IPS-18c (cell line): ENCODE data around the gene HS6ST2.
A peak's percentile ranks its signal among the peaks of the same experiment; 100 is the strongest.

ENCODE experiments used
- H3K4me3 ChIP-seq: 2 replicates; pipeline ENCODE4 v1.7.0; 2013; ENCODE audit warnings: low read depth, mild to moderate bottlenecking, low read length, moderate library complexity; ENCODE audit not compliant: insufficient read depth
- H3K9me3 ChIP-seq: one replicate; pipeline ENCODE4 v1.6.1; 2013; ENCODE audit warnings: mild to moderate bottlenecking, low read length, moderate library complexity; ENCODE audit not compliant: control insufficient read depth, insufficient read depth

The HS6ST2 gene

DNA sequence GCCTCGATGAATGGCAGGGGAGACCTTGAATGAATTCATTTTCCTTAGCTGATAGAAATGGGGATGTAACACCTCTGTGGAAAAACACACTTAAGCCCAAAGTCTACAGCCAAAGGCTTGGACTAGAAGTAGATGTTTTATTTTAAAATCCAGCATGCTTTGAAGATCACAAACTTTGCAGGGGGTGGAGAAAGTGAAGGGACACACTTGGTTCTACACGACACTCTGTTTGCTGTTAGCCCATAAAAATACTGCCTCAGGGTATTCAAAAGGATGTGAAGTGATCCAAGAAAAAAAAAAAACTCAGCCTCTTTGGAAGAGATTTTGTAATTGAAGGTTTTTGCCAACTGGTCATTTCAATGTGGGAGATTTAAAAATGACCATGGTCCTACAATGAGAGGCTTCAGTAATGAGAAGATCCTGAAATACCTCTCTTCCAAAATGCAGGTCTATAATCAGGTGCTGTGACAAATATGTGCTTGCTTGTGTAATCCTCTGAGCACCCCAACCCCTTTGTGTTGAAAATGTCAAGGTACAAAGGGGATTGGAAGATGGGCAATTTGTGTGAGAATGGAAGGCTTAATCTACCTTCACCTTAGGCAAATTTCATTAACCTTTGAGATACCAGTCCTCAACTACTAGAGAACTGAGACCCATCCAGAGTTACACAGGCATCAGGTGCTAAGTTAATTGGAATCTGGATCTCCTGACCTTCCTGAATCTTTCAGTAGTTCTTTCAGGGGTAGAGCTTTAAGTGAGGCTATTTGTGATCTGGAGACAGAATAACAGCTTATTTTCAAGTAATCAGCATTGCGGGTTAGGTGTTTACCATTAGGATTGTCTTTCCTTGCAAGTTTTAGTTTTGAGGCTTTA, 82.5 kb downstream of the HS6ST2 start:
- no peaks in the 10 kb centered on the region for H3K9me3 ChIP-seq
- H3K4me3 ChIP-seq, result peak overlapping the region; percentile 28; the same call in 1 of the 2 replicates

DNA sequence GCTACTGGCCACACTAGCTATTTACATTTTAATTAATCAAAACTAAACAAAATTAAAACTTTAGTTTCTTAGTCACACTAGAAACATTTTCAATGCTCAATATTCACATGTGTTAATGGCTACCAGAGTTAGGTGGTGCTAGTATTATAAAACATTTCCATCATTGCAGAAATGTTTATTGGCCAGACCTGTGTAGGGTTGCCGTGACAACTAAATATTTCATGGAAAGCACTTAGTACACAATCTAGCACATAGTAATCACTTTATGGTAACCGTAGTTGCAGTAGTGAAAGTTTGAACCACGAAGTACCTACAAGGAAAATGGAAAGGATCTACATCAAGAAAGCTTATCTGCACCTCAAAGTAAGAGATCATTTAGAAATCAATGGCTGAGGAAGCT, 95.9 kb downstream of the HS6ST2 start:
- H3K4me3 ChIP-seq, result no peak overlapping the region
- no peaks in the 10 kb centered on the region for H3K9me3 ChIP-seq

DNA sequence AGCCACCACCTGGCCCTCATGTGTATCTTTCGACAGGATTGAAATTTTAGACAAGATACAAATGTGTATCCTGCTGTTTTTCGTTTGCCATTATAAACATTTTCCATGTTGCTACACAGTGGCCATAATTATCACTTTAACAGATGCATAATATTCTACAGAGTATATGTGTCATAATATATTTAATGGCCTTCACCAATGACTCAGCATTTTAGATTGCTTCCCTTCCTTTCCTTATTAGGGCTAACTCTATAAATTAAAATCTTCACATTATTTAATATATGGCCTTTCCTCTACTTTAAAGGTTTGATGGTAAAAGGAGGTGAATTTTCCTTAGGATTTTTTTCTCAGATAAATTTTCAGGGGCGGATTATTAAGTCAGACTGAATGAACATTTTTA, 97.4 kb downstream of the HS6ST2 start:
- Histone ChIP-seq H3K9me3 (no peaks in the 10 kb centered on the region), H3K4me3 (no peak overlapping the region)

DNA sequence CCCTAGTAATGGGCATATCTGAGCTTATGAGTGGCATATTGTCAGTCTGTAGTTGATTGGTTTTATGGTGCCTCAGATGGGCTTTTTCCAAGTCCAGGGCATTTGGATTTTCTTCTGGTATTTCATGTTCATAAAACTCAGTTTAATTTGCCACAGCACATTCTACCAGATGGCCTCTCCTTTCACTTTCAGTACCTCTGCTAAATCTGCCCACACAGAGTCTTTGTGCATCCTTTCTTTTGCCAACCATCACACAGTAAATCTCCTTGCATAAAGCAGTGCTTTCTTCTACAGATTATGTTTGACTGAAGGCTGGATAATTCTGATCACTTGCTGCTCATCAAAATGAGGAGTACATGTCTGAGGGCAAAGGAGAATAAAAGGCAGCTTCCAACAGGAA, 98.2 kb downstream of the HS6ST2 start:
- no peak overlapping the region for H3K4me3 ChIP-seq
- H3K9me3 ChIP-seq, result no peaks in the 10 kb centered on the region

DNA sequence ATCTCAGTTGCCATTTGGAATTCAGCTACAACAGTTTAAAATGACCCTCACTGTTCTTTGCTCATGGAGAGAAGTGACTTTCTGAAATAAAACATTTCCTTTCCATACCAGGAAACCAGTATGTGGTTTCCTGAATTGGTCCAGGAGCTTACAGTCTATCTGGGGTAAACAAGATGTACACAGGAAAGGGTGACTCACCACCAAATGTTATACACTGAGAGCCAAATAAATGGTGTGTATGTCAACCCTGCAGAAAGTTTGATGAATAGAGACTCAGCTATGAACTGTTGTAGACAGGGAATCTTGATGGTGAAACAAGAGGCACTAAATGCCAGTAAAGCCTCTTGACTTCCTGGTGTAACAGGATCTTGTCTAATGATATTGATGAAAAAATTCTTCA, 100.4 kb downstream of the HS6ST2 start:
- Histone ChIP-seq H3K9me3 (peaks cover 4% of the 10 kb centered on the region), H3K4me3 (no peak overlapping the region)

DNA sequence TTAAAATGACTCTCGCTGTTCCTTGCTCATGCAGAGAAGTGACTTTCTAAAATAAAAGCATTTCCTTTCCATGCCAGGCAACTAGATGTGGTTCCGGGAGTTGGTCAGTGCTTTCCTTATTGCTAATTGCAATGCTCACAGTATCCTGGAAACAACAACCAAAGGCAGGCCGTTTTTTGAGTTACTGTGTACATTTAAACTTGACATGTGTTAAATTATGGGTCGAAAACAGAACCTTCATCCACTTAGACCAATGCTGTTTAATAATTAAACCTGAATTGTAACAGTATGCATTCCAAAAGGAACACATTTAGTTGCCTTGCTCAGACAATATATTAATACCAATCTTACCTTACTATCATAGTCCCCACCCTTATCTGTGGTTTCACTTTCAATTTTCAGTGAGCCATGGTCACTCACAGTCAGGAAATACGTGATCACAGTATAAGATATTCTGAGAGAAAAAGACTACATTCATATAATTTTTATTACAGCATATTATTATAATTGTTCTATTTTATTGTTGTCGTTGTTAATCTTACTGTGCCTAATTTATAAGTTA, 102.6 kb downstream of the HS6ST2 start:
- Histone ChIP-seq H3K4me3 (no peak overlapping the region), H3K9me3 (peaks cover 4% of the 10 kb centered on the region)

DNA sequence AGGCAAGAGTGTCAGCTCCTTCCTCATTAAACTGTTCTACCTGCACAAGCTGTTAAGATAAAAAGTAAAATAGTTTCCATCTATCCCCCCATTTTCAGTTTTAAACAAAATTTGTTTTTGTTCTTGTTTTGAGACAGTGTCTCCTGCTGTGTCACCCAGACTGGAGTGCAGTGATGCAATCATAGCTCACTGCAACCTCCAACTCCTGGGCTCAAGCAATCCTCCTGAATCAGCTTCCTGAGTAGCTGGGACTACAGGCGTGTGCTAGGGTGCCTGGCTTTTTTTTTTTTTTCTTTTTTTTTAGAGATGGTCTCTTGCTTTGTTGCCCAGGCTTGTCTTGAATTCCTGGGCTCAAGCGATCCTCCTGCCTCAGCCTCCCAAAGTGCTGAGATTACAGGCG, 105.4 kb downstream of the HS6ST2 start:
- Histone ChIP-seq H3K4me3 (no peak overlapping the region), H3K9me3 (peaks cover 4% of the 10 kb centered on the region)

DNA sequence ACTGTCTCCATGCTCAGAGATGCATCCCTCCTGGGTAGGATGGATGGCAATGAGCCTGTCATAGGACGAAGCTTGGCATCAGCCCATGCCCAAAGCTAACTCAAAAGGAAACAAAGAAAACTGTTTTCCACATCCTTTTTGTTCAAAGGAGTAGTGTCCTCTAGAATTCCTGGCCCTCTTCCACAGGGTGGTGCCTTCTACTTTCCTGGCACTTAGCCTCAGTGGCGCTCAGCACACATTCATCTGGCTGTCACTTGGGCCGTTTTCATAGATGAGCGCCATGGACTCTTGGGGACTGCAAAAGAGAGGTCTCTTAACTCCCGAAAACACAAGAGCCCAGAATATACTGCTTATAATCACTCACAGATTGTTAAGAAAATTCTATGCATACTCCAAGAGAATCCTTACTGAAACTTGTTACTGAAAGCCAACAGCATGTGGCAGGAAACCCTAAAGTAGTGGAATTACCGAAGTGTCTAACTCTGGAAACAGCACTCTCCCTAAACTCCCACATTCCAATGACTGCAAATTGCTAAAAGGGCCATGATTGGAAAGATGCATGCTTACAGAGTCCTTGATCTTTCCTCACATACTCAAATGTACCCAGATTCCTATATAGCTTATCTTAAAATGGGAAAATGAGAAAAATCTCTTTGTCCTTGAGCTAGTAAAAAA, 110.0 kb downstream of the HS6ST2 start:
- Histone ChIP-seq H3K9me3 (peaks cover 6% of the 10 kb centered on the region), H3K4me3 (no peak overlapping the region)

DNA sequence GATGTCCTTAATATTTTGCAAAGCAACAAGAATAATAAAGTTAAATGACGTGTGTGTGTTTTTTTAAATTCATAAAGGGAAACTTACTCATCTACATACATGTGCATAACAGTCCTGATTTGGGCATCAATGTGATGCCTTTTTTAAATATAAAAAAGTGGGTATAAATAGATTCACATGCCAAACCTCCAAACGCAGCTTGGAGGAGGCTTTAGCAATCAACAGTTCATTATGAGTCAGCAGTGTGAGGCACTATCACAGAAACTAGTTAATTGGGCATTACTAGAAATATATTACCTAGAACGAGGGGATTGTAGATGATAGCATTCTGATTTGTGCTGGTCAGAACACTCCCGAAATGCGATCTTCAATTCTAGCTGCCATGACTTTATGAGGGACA, 115.1 kb downstream of the HS6ST2 start:
- Histone ChIP-seq H3K4me3 (no peak overlapping the region), H3K9me3 (peaks cover 2% of the 10 kb centered on the region)

DNA sequence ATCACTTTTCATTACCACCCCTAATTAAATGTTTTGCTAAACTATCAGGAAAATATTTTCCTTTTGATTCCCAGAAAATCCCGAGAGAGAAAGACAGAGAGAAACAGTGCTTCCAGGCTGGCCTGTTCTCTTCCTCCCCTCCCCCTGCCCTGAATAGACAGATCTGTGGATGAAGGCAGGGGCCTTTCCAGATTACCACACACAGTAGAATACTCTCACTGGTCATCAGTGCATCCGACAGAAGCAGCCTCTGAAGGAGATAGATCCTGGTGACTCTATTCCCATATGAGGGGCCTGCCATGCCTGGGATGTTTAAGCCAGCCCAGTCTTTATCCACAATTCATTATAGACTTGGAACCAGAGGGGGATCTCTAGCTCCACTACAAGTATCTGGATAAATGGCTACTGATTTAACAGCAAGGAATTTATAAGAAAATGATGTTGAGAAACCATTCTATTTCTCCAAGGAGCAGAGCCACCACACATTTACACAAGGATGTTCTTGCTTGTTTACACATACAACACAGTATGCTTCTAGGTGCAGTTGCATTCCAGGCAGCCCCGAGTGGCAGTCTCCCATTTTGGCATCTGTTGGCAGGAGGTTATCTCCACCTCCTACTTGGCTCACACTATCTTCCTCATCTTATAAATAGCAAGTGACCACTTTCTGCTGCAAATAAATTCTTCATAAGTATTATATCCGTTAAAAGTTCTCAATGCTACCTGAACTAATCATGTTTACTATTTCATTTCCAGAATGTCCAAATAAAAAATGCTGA, 115.8 kb downstream of the HS6ST2 start:
- H3K9me3 ChIP-seq, result peaks cover 2% of the 10 kb centered on the region
- H3K4me3 ChIP-seq, result no peak overlapping the region

DNA sequence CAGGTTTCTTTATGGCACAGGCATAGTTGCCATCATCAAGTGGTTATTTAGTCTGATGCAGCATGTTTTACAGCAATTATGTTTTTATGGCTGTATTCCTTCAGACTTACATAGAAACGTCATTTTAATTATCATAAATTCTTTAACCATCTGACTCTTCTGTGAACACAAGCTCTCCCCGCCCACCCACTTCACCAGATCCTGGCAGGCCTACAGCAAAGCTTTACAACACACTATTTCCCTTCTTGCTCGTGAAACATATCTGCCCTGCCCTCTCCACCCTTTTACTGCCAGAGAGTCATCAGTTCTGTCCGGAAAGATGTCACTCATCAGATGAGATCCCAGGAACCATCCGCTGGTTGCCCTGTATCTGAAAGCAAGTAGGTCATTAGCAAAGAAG, 120.5 kb downstream of the HS6ST2 start:
- no peak overlapping the region for H3K4me3 ChIP-seq
- H3K9me3 ChIP-seq, result peaks cover 2% of the 10 kb centered on the region

DNA sequence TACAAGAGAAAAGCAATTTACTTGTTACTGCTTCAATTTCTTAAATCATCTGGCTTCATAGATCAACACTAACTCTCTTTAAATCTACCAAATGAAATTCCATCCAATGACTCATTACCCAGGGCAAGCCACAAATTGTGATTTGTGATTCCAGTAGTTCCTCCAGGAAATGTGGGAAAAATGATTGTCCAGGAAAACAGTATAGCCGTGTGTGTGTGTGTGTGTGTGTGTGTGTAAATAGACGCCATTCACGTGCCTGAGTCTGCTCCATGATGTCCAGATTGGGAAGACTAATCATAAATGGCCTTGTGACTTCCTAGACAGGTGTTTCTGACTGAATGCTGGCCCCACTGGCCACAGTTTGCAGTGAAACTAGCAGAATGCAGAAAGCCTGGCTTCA, 121.3 kb downstream of the HS6ST2 start:
- Histone ChIP-seq H3K4me3 (no peak overlapping the region), H3K9me3 (peaks cover 2% of the 10 kb centered on the region)

DNA sequence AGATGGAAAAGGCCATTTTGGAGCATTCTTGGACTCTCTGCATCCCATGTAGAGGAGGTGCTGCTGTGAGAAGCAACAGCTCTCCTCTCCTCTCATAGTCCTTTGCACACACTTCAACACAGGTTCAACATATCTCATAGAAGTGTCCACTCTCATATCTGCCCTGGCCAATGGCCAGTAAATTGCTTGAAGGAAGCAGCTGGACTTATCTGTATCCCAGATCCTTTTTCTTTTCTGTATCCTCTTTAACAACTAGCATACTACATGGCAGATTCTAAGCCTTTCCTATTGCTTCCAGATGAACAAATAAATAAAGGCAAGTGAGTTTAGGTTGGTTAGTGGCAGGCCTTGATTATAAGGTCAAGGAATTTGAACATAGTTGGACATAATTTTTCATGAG, 122.0 kb downstream of the HS6ST2 start:
- no peak overlapping the region for H3K4me3 ChIP-seq

DNA sequence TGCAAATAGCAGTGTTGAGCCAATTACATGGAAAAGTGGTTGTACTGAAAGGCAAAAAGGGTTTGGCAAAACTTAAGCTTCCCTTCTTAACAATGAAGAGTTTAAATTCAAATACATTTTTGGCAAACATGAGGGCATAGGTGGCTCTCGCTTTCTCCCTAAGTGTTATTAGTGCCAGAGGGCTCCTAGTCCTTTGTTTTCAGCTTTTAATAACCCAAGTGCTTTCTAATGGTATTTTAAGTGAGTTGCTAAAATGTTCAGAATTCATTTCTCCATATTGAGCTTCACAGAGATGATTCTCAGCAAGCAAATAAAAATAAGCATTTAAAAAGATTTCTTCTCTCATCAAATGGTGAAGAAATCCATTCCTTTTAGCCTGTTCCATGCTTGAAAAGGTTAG, 123.7 kb downstream of the HS6ST2 start:
- Histone ChIP-seq H3K9me3 (peaks cover 7% of the 10 kb centered on the region), H3K4me3 (no peak overlapping the region)

More for the DNA sequence above, 122.0 kb downstream of the HS6ST2 start:
- H3K9me3 ChIP-seq, result peaks cover 4% of the 10 kb centered on the region

DNA sequence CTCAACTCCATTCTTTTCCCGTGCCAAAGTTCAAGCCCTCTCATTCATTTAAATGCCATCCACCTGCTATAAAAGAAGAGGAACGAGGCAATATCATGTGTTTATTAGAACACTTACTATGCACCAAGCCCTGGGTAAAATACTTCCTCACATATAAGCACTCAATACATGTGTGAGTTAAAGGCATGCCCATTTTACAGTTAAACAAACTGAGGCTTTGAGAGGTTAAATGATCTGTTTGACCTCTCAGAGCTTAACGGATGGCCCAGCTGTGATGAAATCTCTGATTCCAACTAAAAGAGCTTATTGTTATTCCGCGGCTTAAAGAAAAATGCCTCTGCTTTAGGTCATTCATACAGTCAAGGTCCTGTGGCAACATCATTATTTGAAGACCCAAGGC, 124.3 kb downstream of the HS6ST2 start:
- peaks cover 7% of the 10 kb centered on the region for H3K9me3 ChIP-seq
- no peak overlapping the region for H3K4me3 ChIP-seq

DNA sequence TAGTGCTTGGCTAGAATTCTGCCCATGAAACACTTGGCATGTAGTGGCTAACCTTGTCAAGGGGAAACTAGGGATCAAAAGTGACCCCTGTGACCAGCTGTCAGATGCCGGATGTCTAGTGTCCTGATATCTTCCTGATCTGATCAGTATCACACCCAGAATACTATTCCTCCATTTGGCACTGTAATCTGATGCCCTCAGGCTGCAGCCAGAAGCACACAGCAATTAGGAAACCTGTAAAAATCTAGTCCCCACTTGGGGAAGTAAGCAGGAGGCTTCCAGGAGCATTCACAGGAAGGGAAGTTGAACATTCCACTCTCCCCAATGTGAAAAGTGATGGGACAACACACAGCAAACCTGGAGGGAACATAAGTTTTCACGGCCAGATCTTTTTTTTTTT, 125.1 kb downstream of the HS6ST2 start:
- H3K4me3 ChIP-seq, result no peak overlapping the region
- peaks cover 7% of the 10 kb centered on the region for H3K9me3 ChIP-seq

DNA sequence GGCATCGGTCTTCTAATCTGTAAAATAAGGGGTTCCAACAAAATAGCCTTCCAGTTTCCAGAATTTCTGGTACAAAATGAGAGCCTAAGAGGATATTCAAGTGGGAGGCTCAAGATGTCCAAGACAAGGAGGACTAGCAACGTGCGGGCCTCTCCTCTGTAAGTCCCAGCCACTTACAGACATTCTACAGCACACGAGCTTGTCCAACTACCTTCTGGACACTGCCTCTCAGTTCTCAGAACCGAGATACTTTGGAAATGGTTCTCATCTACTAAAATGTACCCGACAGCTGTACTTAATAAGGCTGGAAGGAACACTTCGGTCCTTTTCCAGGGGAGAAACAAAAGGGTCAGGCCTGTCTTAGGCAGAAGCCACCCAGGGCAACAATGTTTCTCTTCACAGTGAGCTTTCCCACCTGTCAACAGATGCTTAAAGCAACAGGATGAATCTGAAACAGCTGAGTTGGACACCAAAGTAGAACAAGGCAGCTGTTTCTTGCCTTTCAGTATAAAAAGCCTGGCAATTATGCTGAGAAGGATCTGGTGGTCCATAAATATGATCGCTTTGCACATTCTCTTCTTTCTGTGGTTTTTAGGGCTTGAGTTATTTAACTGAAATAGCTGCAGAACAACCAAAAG, 127.0 kb downstream of the HS6ST2 start:
- Histone ChIP-seq H3K9me3 (peaks cover 7% of the 10 kb centered on the region), H3K4me3 (no peak overlapping the region)
